WTC11 (cell line): ENCODE measurements around the gene TAF3. TPM values are rescaled to one million over a fixed set of nuclear protein-coding genes. Genes with fewer than 3 reads are reported as not detected.

ENCODE experiments used
- ATAC-seq: fragments of 200-7000 bp; cut with Tn5 transposase; 2 replicates; pipeline ENCODE4 v1.10.0; 2021; ENCODE audit warnings: mild to moderate bottlenecking, moderate library complexity
- CTCF ChIA-PET: fragments of 300-600 bp; sonication (Branson Sonifier 250); formaldehyde crosslinking; loops from one replicate; lab custom pipeline; 2021; ENCODE audit warnings: antibody characterized with exemption; lab: Charles Lee
- POLR2A ChIA-PET: fragments of 350-600 bp; sonication (Branson Sonifier 250); formaldehyde crosslinking; loops from one replicate; lab custom pipeline; 2021; ENCODE audit warnings: antibody characterized with exemption; lab: Charles Lee
- DNase-seq: peaks from one replicate; pipeline ENCODE4 v3.0.0; 2021; ENCODE audit warnings: low spot score
- H3K27ac Mint-ChIP-seq: 2 replicates; pipeline ENCODE4 v1.8.0; 2021; ENCODE audit warnings: mixed read lengths
- H3K27me3 Mint-ChIP-seq: 2 replicates; pipeline ENCODE4 v1.8.0; 2021; ENCODE audit warnings: low read depth, mild to moderate bottlenecking, moderate library complexity, mixed read lengths
- H3K36me3 Mint-ChIP-seq: 2 replicates; pipeline ENCODE4 v1.8.0; 2021; ENCODE audit warnings: mixed read lengths
- H3K4me1 Mint-ChIP-seq: 2 replicates; pipeline ENCODE4 v1.8.0; 2022; ENCODE audit warnings: mixed read lengths
- H3K4me3 Mint-ChIP-seq: 2 replicates; pipeline ENCODE4 v1.8.0; 2021; ENCODE audit warnings: mild to moderate bottlenecking, moderate library complexity, mixed read lengths
- H3K9me3 Mint-ChIP-seq: 2 replicates; pipeline ENCODE4 v1.8.0; 2021; ENCODE audit warnings: mixed read lengths
- ATF1 ChIP-seq: sonication (generic); formaldehyde crosslinking; IDR thresholded peaks from 2 replicates; pipeline ENCODE4 v1.8.1; 2023; ENCODE audit warnings: mild to moderate bottlenecking, moderate library complexity, missing genetic modification reagents
- E2F4 ChIP-seq: sonication (generic); formaldehyde crosslinking; IDR thresholded peaks from 2 replicates; pipeline ENCODE4 v1.8.1; 2022; ENCODE audit warnings: low read depth, mild to moderate bottlenecking, moderate library complexity, missing genetic modification reagents, borderline replicate concordance
- FOXJ3 ChIP-seq: sonication (generic); formaldehyde crosslinking; IDR thresholded peaks from 2 replicates; pipeline ENCODE4 v1.9.0; 2021; ENCODE audit warnings: missing genetic modification reagents, mild to moderate bottlenecking, borderline replicate concordance
- GABPB1 ChIP-seq: sonication (generic); formaldehyde crosslinking; IDR thresholded peaks from 2 replicates; pipeline ENCODE4 v1.8.1; 2023; ENCODE audit warnings: mild to moderate bottlenecking, missing genetic modification reagents
- IRF1 ChIP-seq: sonication (generic); formaldehyde crosslinking; IDR thresholded peaks from 2 replicates; pipeline ENCODE4 v1.8.0; 2023; ENCODE audit warnings: missing genetic modification reagents
- IRF2 ChIP-seq: sonication (generic); formaldehyde crosslinking; IDR thresholded peaks from 2 replicates; pipeline ENCODE4 v1.8.0; 2022; ENCODE audit warnings: low read depth, missing genetic modification reagents, borderline replicate concordance
- OVOL2 ChIP-seq: fragments of 250-450 bp; sonication (Bioruptor Pico); IDR thresholded peaks from 2 replicates; pipeline ENCODE4 v1.9.0; 2021; ENCODE audit warnings: mild to moderate bottlenecking, borderline replicate concordance
- ZSCAN18 ChIP-seq: fragments of 250-450 bp; sonication (Bioruptor Pico); IDR thresholded peaks from 2 replicates; pipeline ENCODE4 v2.1.2; 2022; ENCODE audit warnings: mild to moderate bottlenecking, moderate library complexity
- total RNA-seq: library from RNA; stranded (reverse); gene quantifications from 3 replicates; pipeline ENCODE4 v1.2.3, GENCODE V29; 2021
- TF ChIP-seq, protein P1 (sequence below): fragments of 200-600 bp; IDR thresholded peaks from 2 replicates; pipeline ENCODE4 v1.8.0; 2022; ENCODE audit warnings: antibody characterized with exemption
- TF ChIP-seq, protein P2 (sequence below): sonication (generic); formaldehyde crosslinking; IDR thresholded peaks from 2 replicates; pipeline ENCODE4 v1.8.1; 2023; ENCODE audit warnings: mild to moderate bottlenecking, missing genetic modification reagents, moderate library complexity
- TF ChIP-seq, protein P3 (sequence below): sonication (generic); formaldehyde crosslinking; IDR thresholded peaks from 2 replicates; pipeline ENCODE4 v1.8.1; 2023; ENCODE audit warnings: mild to moderate bottlenecking, missing genetic modification reagents
- TF ChIP-seq, protein P4 (sequence below): sonication (generic); formaldehyde crosslinking; conservative IDR thresholded peaks from 2 replicates; pipeline ENCODE4 v1.8.1; 2022; ENCODE audit warnings: mild to moderate bottlenecking, missing genetic modification reagents
- TF ChIP-seq, protein P5 (sequence below): fragments of 250-450 bp; sonication (Bioruptor Pico); conservative IDR thresholded peaks from 2 replicates; pipeline ENCODE4 v1.9.0; 2021; ENCODE audit warnings: mild to moderate bottlenecking

The TAF3 gene
- total RNA-seq, 1 experiment from 2014 or later: 8.9 TPM

DNA sequence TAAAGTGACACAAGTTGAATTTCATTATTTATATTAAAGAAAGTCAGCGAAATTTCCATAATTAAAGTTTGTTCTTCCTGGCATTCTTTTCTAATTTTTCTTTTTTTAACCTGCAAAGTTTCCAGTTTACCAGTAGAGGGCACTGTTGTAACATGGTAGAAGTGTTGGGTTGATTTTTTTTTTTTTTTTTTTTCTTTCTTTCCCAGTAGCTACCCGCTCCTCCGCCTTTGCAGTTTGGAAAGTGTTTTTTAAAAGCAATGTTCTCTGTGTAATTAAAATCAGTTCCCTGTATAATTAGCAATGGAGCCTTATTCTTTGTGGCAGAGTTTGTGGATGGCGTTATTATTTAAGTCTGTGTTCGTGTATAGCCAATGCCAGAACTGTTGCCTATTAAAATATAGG is 53.7 kb downstream of the TAF3 start:
- POLR2A ChIA-PET: interaction anchor here (0.6 kb wide), 4 partner anchors 27 to 1436 kb away, joined by 3 read pairs; no protein-coding TSS in a partner anchor
- no peaks in the 10 kb centered on the region for H3K9me3 Mint-ChIP-seq
- ATAC-seq (no peak), DNase-seq (no peak)
- TF ChIP-seq, protein P1, sequence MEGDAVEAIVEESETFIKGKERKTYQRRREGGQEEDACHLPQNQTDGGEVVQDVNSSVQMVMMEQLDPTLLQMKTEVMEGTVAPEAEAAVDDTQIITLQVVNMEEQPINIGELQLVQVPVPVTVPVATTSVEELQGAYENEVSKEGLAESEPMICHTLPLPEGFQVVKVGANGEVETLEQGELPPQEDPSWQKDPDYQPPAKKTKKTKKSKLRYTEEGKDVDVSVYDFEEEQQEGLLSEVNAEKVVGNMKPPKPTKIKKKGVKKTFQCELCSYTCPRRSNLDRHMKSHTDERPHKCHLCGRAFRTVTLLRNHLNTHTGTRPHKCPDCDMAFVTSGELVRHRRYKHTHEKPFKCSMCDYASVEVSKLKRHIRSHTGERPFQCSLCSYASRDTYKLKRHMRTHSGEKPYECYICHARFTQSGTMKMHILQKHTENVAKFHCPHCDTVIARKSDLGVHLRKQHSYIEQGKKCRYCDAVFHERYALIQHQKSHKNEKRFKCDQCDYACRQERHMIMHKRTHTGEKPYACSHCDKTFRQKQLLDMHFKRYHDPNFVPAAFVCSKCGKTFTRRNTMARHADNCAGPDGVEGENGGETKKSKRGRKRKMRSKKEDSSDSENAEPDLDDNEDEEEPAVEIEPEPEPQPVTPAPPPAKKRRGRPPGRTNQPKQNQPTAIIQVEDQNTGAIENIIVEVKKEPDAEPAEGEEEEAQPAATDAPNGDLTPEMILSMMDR: peak; percentile 62
- TF ChIP-seq E2F4 (CRISPR knock-in tag): no peak
- H3K27ac Mint-ChIP-seq: no peak overlapping the region
- no peaks in the 10 kb centered on the region for H3K27me3 Mint-ChIP-seq
- H3K4me3 Mint-ChIP-seq: peak overlapping the region; percentile 44; the same call in 1 of the 2 replicates
- peaks cover 12% of the 10 kb centered on the region for H3K4me1 Mint-ChIP-seq
- H3K36me3 Mint-ChIP-seq: no peaks in the 10 kb centered on the region
- CTCF ChIA-PET: interaction anchor here (0.5 to 1.3 kb wide), 36 partner anchors 9 to 1440 kb away, joined by 3 to 7 read pairs (median 3); partner anchors contain the start of genes ATP5F1C and KIN

- TF ChIP-seq ATF1 (no peak), GABPB1 (no peak), ZSCAN18 (no peak), IRF1 (no peak)
- TF ChIP-seq, protein P2, sequence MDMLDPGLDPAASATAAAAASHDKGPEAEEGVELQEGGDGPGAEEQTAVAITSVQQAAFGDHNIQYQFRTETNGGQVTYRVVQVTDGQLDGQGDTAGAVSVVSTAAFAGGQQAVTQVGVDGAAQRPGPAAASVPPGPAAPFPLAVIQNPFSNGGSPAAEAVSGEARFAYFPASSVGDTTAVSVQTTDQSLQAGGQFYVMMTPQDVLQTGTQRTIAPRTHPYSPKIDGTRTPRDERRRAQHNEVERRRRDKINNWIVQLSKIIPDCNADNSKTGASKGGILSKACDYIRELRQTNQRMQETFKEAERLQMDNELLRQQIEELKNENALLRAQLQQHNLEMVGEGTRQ (CRISPR knock-in tag): no peak
- TF ChIP-seq, protein P3, sequence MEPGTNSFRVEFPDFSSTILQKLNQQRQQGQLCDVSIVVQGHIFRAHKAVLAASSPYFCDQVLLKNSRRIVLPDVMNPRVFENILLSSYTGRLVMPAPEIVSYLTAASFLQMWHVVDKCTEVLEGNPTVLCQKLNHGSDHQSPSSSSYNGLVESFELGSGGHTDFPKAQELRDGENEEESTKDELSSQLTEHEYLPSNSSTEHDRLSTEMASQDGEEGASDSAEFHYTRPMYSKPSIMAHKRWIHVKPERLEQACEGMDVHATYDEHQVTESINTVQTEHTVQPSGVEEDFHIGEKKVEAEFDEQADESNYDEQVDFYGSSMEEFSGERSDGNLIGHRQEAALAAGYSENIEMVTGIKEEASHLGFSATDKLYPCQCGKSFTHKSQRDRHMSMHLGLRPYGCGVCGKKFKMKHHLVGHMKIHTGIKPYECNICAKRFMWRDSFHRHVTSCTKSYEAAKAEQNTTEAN (CRISPR knock-in tag): no peak
- TF ChIP-seq, protein P4, sequence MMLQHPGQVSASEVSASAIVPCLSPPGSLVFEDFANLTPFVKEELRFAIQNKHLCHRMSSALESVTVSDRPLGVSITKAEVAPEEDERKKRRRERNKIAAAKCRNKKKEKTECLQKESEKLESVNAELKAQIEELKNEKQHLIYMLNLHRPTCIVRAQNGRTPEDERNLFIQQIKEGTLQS (CRISPR knock-in tag): no peak
- TF ChIP-seq, protein P1: no peak
- TF ChIP-seq, all 79 proteins: peak for 0
- Mint-ChIP-seq H3K27me3 (no peaks in the 10 kb centered on the region), H3K9me3 (no peaks in the 10 kb centered on the region), H3K4me1 (peaks cover 12% of the 10 kb centered on the region), H3K4me3 (no peak overlapping the region), H3K36me3 (no peaks in the 10 kb centered on the region), H3K27ac (no peak overlapping the region)
- POLR2A ChIA-PET: no interaction called here
- CTCF ChIA-PET: interaction anchor here (0.8 kb wide), 1 partner anchor 639 kb away, joined by 3 read pairs; no protein-coding TSS in a partner anchor
- ATAC-seq (no peak), DNase-seq (no peak)
Observed at GRCh38 chr10:7874864-7875263, 56.6 kb downstream of the TAF3 start.

GRCh38 chr10:7876541-7877127 is 58.3 kb downstream of the TAF3 start:
- CTCF ChIA-PET: no interaction called here
- ATAC-seq: no peak
- no peak overlapping the region for H3K27ac Mint-ChIP-seq
- TF ChIP-seq OVOL2 (CRISPR knock-in tag) (no peak), IRF2 (CRISPR knock-in tag) (no peak), FOXJ3 (CRISPR knock-in tag) (no peak)
- TF ChIP-seq, protein P5, sequence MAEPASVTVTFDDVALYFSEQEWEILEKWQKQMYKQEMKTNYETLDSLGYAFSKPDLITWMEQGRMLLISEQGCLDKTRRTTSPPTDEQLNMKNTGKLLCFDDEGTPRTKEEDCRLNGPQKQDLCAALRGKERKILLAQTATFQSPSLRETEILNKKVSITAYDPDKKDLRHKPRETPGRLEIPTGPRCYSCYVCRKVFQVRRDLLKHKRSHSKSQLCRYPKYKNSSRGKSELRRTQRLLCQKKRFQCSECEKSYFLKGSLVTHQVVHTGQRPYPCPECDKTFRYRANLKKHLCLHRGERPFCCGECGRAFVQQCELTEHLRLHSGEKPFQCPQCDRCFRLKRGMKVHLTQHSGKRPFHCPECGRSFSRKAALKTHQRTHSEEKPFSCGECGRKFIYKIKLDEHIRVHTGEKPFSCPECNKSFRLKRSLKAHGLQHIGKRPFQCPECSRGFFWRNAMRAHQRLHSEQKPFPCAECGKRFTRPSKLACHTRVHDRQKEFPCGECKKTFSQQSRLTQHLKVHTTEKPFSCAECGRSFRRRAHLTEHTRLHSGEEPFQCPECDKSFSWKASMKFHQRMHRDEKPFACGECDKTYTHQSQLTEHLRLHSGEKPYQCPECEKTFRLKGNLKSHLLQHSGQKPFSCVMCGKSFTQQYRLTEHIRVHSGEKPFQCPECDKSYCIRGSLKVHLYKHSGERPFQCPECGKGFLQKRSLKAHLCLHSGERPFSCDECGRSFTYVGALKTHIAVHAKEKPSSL (CRISPR knock-in tag): no peak

More at GRCh38 chr10:7876541-7877127, 58.3 kb downstream of the TAF3 start:
- Mint-ChIP-seq H3K4me1 (peaks cover 3% of the 10 kb centered on the region), H3K9me3 (no peaks in the 10 kb centered on the region), H3K36me3 (no peaks in the 10 kb centered on the region), H3K27me3 (no peaks in the 10 kb centered on the region), H3K4me3 (no peak overlapping the region)
- POLR2A ChIA-PET: no interaction called here
- DNase-seq: no peak
